IMR-90 (cell line): Measurements from ENCODE around the gene RGN. TPM values are rescaled to one million over a fixed set of nuclear protein-coding genes. Genes with fewer than 3 reads are reported as not detected.

Source experiments
- ATAC-seq: fragments of 200-7000 bp; cut with Tn5 transposase; 2 replicates; pipeline ENCODE4 v1.9.1; 2020; ENCODE audit warnings: low read depth, mild to moderate bottlenecking, moderate library complexity
- BruUV-seq: library from RNA; stranded (reverse); fragments of 400-500 nt; replicated peaks from 2 replicates; lab custom pipeline; 2021; lab: Mats Ljungman, UMichigan
- CTCF ChIA-PET: fragments of 300-600 bp; formaldehyde crosslinking; extraction: SDS; loops from one replicate; lab custom pipeline; 2021; ENCODE audit warnings: antibody characterized with exemption; lab: Yijun Ruan, JAX
- POLR2A ChIA-PET: fragments of 300-600 bp; sonication (Branson Sonifier 250); formaldehyde crosslinking; loops from one replicate; lab custom pipeline; 2022; ENCODE audit warnings: antibody characterized with exemption; ENCODE audit not compliant: unreplicated experiment; lab: Charles Lee
- DNase-seq: peaks from one replicate; pipeline ENCODE4 v3.0.0; 2013
- H2AFZ ChIP-seq: replicated peaks from 2 replicates; pipeline ENCODE3; 2013; ENCODE audit warnings: low read length, mild to moderate bottlenecking; ENCODE audit not compliant: poor library complexity
- H2AK5ac ChIP-seq: 2 replicates; pipeline ENCODE4 v1.6.1; 2013; ENCODE audit warnings: low read depth, low read length, inconsistent platforms
- H2AK9ac ChIP-seq: replicated peaks from 2 replicates; pipeline ENCODE3; 2013; ENCODE audit warnings: mild to moderate bottlenecking, low read depth, low read length, moderate library complexity; ENCODE audit not compliant: poor library complexity
- H2BK120ac ChIP-seq: 2 replicates; pipeline ENCODE4 v1.6.1; 2013; ENCODE audit warnings: low read depth, low read length, inconsistent platforms
- H2BK15ac ChIP-seq: 3 replicates; pipeline ENCODE4 v1.6.1; 2013; ENCODE audit warnings: low read depth, low read length, inconsistent platforms
- H2BK20ac ChIP-seq: 2 replicates; pipeline ENCODE4 v1.6.1; 2013; ENCODE audit warnings: low read depth, mild to moderate bottlenecking, inconsistent platforms, low read length, moderate library complexity
- H2BK5ac ChIP-seq: 2 replicates; pipeline ENCODE4 v1.6.1; 2013; ENCODE audit warnings: mild to moderate bottlenecking, low read depth, low read length, inconsistent platforms; ENCODE audit not compliant: poor library complexity, severe bottlenecking
- H3K14ac ChIP-seq: replicated peaks from 2 replicates; pipeline ENCODE4 v1.6.1; 2013; ENCODE audit warnings: low read depth, low read length, inconsistent platforms
- H3K18ac ChIP-seq: 2 replicates; pipeline ENCODE4 v1.6.1; 2013; ENCODE audit warnings: low read depth, low read length, control low read depth
- H3K23ac ChIP-seq: 2 replicates; pipeline ENCODE4 v1.6.1; 2013; ENCODE audit warnings: low read depth, low read length, inconsistent platforms
- H3K27ac ChIP-seq: 2 replicates; pipeline ENCODE4 v1.5.1; 2013; ENCODE audit warnings: mild to moderate bottlenecking, control low read depth, low read length; ENCODE audit not compliant: insufficient read depth
- H3K27me3 ChIP-seq: 2 replicates; pipeline ENCODE4 v1.6.1; 2013; ENCODE audit warnings: low read length; ENCODE audit not compliant: control insufficient read depth, insufficient read depth
- H3K36me3 ChIP-seq: 2 replicates; pipeline ENCODE4 v1.6.1; 2013; ENCODE audit warnings: low read length, mixed read lengths; ENCODE audit not compliant: control insufficient read depth, insufficient read depth
- H3K4ac ChIP-seq: 2 replicates; pipeline ENCODE4 v1.6.1; 2013; ENCODE audit warnings: low read depth, low read length, inconsistent platforms
- H3K4me1 ChIP-seq: 2 replicates; pipeline ENCODE4 v1.6.1; 2013; ENCODE audit warnings: low read length, mixed read lengths; ENCODE audit not compliant: control insufficient read depth, insufficient read depth
- H3K4me2 ChIP-seq: 2 replicates; pipeline ENCODE4 v1.6.1; 2013; ENCODE audit warnings: low read depth, mild to moderate bottlenecking, control low read depth, low read length, moderate library complexity
- H3K4me3 ChIP-seq: 2 replicates; pipeline ENCODE4 v1.5.1; 2013; ENCODE audit warnings: low read depth, mild to moderate bottlenecking, control low read depth, low read length, moderate library complexity; ENCODE audit not compliant: insufficient read depth
- H3K56ac ChIP-seq: 2 replicates; pipeline ENCODE4 v1.6.1; 2013; ENCODE audit warnings: low read length, inconsistent platforms; ENCODE audit not compliant: insufficient read depth; ENCODE audit errors: extremely low read depth
- H3K79me1 ChIP-seq, 2 experiments: 2 replicates each; pipeline ENCODE4 v1.6.1; 2013; ENCODE audit warnings: low read length in 2 of 2, inconsistent platforms in 1 of 2, low read depth in 1 of 2
- H3K9ac ChIP-seq: 2 replicates; pipeline ENCODE4 v1.6.1; 2013; ENCODE audit warnings: low read depth, low read length, control low read depth
- H3K9me1 ChIP-seq: 2 replicates; pipeline ENCODE4 v1.6.1; 2013; ENCODE audit warnings: low read length, inconsistent platforms; ENCODE audit not compliant: insufficient read depth
- H3K9me3 ChIP-seq: 2 replicates; pipeline ENCODE4 v1.6.1; 2013; ENCODE audit warnings: low read length; ENCODE audit not compliant: control insufficient read depth, insufficient read depth
- H4K20me1 ChIP-seq: 2 replicates; pipeline ENCODE4 v1.6.1; 2013; ENCODE audit warnings: low read length, inconsistent platforms; ENCODE audit not compliant: insufficient read depth
- H4K5ac ChIP-seq: 2 replicates; pipeline ENCODE4 v1.6.1; 2013; ENCODE audit warnings: mild to moderate bottlenecking, low read depth, low read length, control low read depth
- H4K8ac ChIP-seq, 2 experiments: 2 replicates each; pipeline ENCODE4 v1.6.1; 2013; ENCODE audit warnings: low read depth in 2 of 2, low read length in 2 of 2, control low read depth in 1 of 2, inconsistent platforms in 1 of 2
- H4K91ac ChIP-seq: 2 replicates; pipeline ENCODE4 v1.6.1; 2013; ENCODE audit warnings: low read depth, low read length, inconsistent platforms; ENCODE audit not compliant: insufficient read depth
- BHLHE40 ChIP-seq: fragments of 150-350 bp; IDR thresholded peaks from 2 replicates; pipeline ENCODE4 v1.6.1; 2016; ENCODE audit warnings: mild to moderate bottlenecking, low read depth, low read length
- CEBPB ChIP-seq: IDR thresholded peaks from 2 replicates; pipeline ENCODE4 v1.6.1; 2012; ENCODE audit warnings: low read depth, low read length, improper control_type of control experiment
- CHD1 ChIP-seq: IDR thresholded peaks from 2 replicates; pipeline ENCODE4 v1.6.1; 2012; ENCODE audit warnings: low read depth, low read length, improper control_type of control experiment
- ELK1 ChIP-seq: fragments of 150-350 bp; IDR thresholded peaks from 2 replicates; pipeline ENCODE4 v1.6.1; 2016; ENCODE audit warnings: low read depth, mild to moderate bottlenecking, low read length, moderate library complexity, borderline replicate concordance
- FOS ChIP-seq: fragments of 150-350 bp; IDR thresholded peaks from 2 replicates; pipeline ENCODE4 v1.6.1; 2016; ENCODE audit warnings: low read depth, low read length
- MAFK ChIP-seq: IDR thresholded peaks from 2 replicates; pipeline ENCODE4 v1.6.1; 2012; ENCODE audit warnings: low read depth, low read length, improper control_type of control experiment
- MAZ ChIP-seq: IDR thresholded peaks from 2 replicates; pipeline ENCODE4 v1.6.1; 2012; ENCODE audit warnings: low read depth, mild to moderate bottlenecking, low read length, improper control_type of control experiment, moderate library complexity, borderline replicate concordance
- MXI1 ChIP-seq: IDR thresholded peaks from 2 replicates; pipeline ENCODE4 v1.6.1; 2012; ENCODE audit warnings: low read depth, mild to moderate bottlenecking, low read length, moderate library complexity, borderline replicate concordance
- NFE2L2 ChIP-seq: fragments of 150-350 bp; IDR thresholded peaks from 2 replicates; pipeline ENCODE4 v1.6.1; 2016; ENCODE audit warnings: low read depth, mild to moderate bottlenecking, low read length
- POLR2A ChIP-seq: IDR thresholded peaks from 2 replicates; pipeline ENCODE4 v1.6.1; 2012; ENCODE audit warnings: mild to moderate bottlenecking, low read depth, low read length
- RAD21 ChIP-seq: IDR thresholded peaks from 2 replicates; pipeline ENCODE4 v1.6.1; 2012; ENCODE audit warnings: low read length, improper control_type of control experiment
- RCOR1 ChIP-seq: IDR thresholded peaks from 2 replicates; pipeline ENCODE4 v1.6.1; 2012; ENCODE audit warnings: mild to moderate bottlenecking, low read length, improper control_type of control experiment; ENCODE audit not compliant: insufficient replicate concordance
- RFX5 ChIP-seq: IDR thresholded peaks from 2 replicates; pipeline ENCODE4 v1.8.0; 2012; ENCODE audit warnings: low read depth, mild to moderate bottlenecking, low read length, moderate library complexity
- SMC3 ChIP-seq: fragments of 150-350 bp; IDR thresholded peaks from 2 replicates; pipeline ENCODE4 v1.6.1; 2016; ENCODE audit warnings: low read depth, mild to moderate bottlenecking, antibody characterized with exemption, low read length, moderate library complexity
- WGBS, 2 experiments: methylation state at CpG; one replicate each; pipeline versions ENCODE4 v1.1.5 to v1.1.7; 2013; ENCODE audit warnings: missing lambda C conversion rate in 2 of 2; ENCODE audit not compliant: insufficient read length in 1 of 2; ENCODE audit errors: extremely low coverage in 2 of 2; 5-methylcytosine and 5-hydroxymethylcytosine counted together
- dilution Hi-C: fragments of 300-500 bp; cut with HindIII; formaldehyde crosslinking; loops from one replicate; pipeline ENCODE4 v1.14.3; 2018; ENCODE audit warnings: low sequenced_read_pairs; ENCODE audit not compliant: unreplicated experiment
- in situ Hi-C: fragments of 300-500 bp; cut with MboI; formaldehyde crosslinking; loops from 3 replicates; pipeline ENCODE4 v1.14.3; 2019; ENCODE audit warnings: low sequenced_read_pairs, inconsistent platforms, mixed read lengths
- intact Hi-C: fragments of 100-400 bp; cut with micrococcal nuclease; formaldehyde crosslinking; loops from 2 replicates; pipeline ENCODE4 v1.10.0; 2022
- polyA plus RNA-seq, 3 experiments: library from polyadenylated mRNA; depleted of rRNA; stranded (reverse); fragments of >200 nt; gene quantifications; 2 replicates each; pipeline ENCODE4 v1.2.3, GENCODE V29; 2012; ENCODE audit warnings: low replicate concordance in 1 of 3
- total RNA-seq: library from RNA; depleted of rRNA; stranded (reverse); fragments of >200 nt; gene quantifications from 2 replicates; pipeline ENCODE4 v1.2.3, GENCODE V29; 2012
- TF ChIP-seq, protein P1 (sequence below): conservative IDR thresholded peaks from 2 replicates; pipeline ENCODE4 v1.5.1; 2012; ENCODE audit warnings: mild to moderate bottlenecking, low read depth, low read length, improper control_type of control experiment
- TF ChIP-seq, protein P2 (sequence below): fragments of 150-350 bp; IDR thresholded peaks from 2 replicates; pipeline ENCODE4 v1.6.1; 2017; ENCODE audit warnings: mild to moderate bottlenecking, antibody characterized with exemption, low read length, low read depth

Gene RGN
- total and polyA plus RNA-seq, 2 of the 4 experiments (the other 2 are of a cell fraction) = 0.18 to 0.26 TPM

DNA sequence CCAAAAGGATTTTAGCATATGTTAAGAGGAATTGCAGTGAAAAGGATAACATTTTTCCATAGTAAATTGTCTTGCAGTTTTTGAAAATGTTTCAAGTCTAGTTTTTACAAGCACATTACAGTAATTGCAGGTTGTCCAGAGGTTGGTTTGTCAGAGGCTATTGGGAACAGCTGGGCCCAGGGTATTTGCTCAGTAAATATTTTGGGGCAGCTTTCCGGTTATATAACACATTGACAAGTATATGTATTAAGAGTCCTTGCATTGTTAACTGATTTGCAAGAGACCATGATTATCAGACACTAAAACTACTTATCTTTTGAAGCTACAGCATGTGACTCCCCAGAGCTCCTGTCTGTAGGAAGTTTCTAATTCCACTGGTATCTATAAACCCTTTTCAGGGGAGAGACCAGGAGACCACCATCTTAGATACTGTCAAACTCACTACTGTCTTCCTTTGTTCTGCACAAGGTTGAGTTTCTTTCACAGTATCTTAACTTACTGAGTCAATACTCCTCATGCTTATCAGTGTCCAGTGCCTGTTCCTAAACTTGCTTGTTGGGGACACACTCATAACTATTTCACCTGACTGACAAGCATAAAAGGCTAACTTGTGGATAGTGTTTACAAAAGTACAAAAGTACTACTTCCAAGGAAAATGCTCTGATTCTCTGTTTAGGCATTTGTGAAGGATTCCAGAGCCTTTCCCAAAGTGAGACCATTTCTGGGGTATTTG lies 18.9 kb upstream of the RGN start:
- no peak overlapping the region for H2BK120ac ChIP-seq
- H3K27ac ChIP-seq = no peak overlapping the region
- no peak overlapping the region for H3K4ac ChIP-seq
- no peak overlapping the region for H2AK5ac ChIP-seq
- H2BK15ac ChIP-seq = no peak overlapping the region
- BruUV-seq = no TSS peak
- no peak overlapping the region for H3K4me3 ChIP-seq
- no peak overlapping the region for H3K56ac ChIP-seq
- no peak for DNase-seq
- H4K20me1 ChIP-seq = no peaks in the 10 kb centered on the region
- H3K4me1 ChIP-seq = no peaks in the 10 kb centered on the region
- no peak overlapping the region for H3K4me2 ChIP-seq
- H3K9me1 ChIP-seq = peaks cover 4% of the 10 kb centered on the region; the same call in 1 of the 2 replicates
- no peak overlapping the region for H3K9ac ChIP-seq
- H2AFZ ChIP-seq = no peak overlapping the region
- no peak overlapping the region for H2BK5ac ChIP-seq
- intact Hi-C loops (no loop called here), dilution Hi-C loops (no loop called here), in situ Hi-C loops (no loop called here)
- peaks cover 3% of the 10 kb centered on the region; the same call in 1 of the 2 replicates for H3K36me3 ChIP-seq
- no peak overlapping the region for H3K18ac ChIP-seq
- H4K91ac ChIP-seq = no peak overlapping the region
- H2BK20ac ChIP-seq = no peak overlapping the region
- H3K79me1 ChIP-seq = no peaks in the 10 kb centered on the region
- no CpG with 5 or more reads among the region's 1 CpG for WGBS, 2 experiments
- ChIA-PET CTCF (no interaction called here), POLR2A (no interaction called here)
- no peak for TF ChIP-seq SMC3
- TF ChIP-seq BHLHE40 = no peak
- no peak for TF ChIP-seq CEBPB
- TF ChIP-seq CHD1 = no peak
- no peak for TF ChIP-seq MAZ
- no peak for TF ChIP-seq RAD21
- TF ChIP-seq MXI1 = no peak
- TF ChIP-seq RFX5 = no peak
- TF ChIP-seq NFE2L2 = no peak
- TF ChIP-seq MAFK = no peak
- TF ChIP-seq, protein P1, sequence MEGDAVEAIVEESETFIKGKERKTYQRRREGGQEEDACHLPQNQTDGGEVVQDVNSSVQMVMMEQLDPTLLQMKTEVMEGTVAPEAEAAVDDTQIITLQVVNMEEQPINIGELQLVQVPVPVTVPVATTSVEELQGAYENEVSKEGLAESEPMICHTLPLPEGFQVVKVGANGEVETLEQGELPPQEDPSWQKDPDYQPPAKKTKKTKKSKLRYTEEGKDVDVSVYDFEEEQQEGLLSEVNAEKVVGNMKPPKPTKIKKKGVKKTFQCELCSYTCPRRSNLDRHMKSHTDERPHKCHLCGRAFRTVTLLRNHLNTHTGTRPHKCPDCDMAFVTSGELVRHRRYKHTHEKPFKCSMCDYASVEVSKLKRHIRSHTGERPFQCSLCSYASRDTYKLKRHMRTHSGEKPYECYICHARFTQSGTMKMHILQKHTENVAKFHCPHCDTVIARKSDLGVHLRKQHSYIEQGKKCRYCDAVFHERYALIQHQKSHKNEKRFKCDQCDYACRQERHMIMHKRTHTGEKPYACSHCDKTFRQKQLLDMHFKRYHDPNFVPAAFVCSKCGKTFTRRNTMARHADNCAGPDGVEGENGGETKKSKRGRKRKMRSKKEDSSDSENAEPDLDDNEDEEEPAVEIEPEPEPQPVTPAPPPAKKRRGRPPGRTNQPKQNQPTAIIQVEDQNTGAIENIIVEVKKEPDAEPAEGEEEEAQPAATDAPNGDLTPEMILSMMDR = no peak
- TF ChIP-seq ELK1 = no peak
- no peak for TF ChIP-seq FOS
- TF ChIP-seq, protein P2, sequence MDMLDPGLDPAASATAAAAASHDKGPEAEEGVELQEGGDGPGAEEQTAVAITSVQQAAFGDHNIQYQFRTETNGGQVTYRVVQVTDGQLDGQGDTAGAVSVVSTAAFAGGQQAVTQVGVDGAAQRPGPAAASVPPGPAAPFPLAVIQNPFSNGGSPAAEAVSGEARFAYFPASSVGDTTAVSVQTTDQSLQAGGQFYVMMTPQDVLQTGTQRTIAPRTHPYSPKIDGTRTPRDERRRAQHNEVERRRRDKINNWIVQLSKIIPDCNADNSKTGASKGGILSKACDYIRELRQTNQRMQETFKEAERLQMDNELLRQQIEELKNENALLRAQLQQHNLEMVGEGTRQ = no peak
- TF ChIP-seq POLR2A = no peak
- TF ChIP-seq RCOR1 = no peak
- no peak overlapping the region for H4K5ac ChIP-seq
- no peaks in the 10 kb centered on the region for H3K9me3 ChIP-seq
- no peak overlapping the region for H3K23ac ChIP-seq
- no peak overlapping the region for H3K14ac ChIP-seq
- no peak for ATAC-seq
- H4K8ac ChIP-seq = no peak overlapping the region
- peaks cover 21% of the 10 kb centered on the region for H3K27me3 ChIP-seq
- H2AK9ac ChIP-seq = no peak overlapping the region
